PC-9 (cell line): ENCODE results near the gene DPYSL3. TPM values are rescaled to one million over a fixed set of nuclear protein-coding genes. Genes with fewer than 3 reads are reported as not detected.

ENCODE experiments used
- BruUV-seq: library from RNA; stranded (reverse); fragments of 400-500 nt; replicated peaks from 2 replicates; lab custom pipeline; 2021; lab: Mats Ljungman, UMichigan
- CTCF ChIA-PET: fragments of 300-600 bp; sonication (Branson Sonifier 250); formaldehyde crosslinking; loops from one replicate; lab custom pipeline; 2022; ENCODE audit warnings: antibody characterized with exemption; lab: Charles Lee
- POLR2A ChIA-PET: fragments of 300-600 bp; sonication (Branson Sonifier 250); formaldehyde crosslinking; loops from one replicate; lab custom pipeline; 2022; ENCODE audit warnings: antibody characterized with exemption; ENCODE audit not compliant: unreplicated experiment; lab: Charles Lee
- DNase-seq, 2 experiments: peaks; one replicate each; pipeline versions ENCODE4 v3.0.0 to v3.0.0-alpha.2; 2015 to 2022; ENCODE audit warnings: mixed read lengths in 1 of 2
- H2AFZ ChIP-seq: fragments of 200-600 bp; sonication (generic); 2 replicates; pipeline ENCODE4 v1.8.1; 2017; ENCODE audit warnings: antibody characterized with exemption
- H3F3A ChIP-seq: fragments of 200-600 bp; sonication (generic); 2 replicates; pipeline ENCODE4 v1.8.1; 2017; ENCODE audit warnings: antibody characterized with exemption, mild to moderate bottlenecking, low read depth; ENCODE audit not compliant: insufficient read depth
- H3K27ac ChIP-seq: fragments of 200-600 bp; sonication (generic); 2 replicates; pipeline ENCODE4 v1.6.1; 2016; ENCODE audit warnings: mixed run types
- H3K27me3 ChIP-seq: fragments of 200-600 bp; sonication (generic); 2 replicates; pipeline ENCODE4 v1.6.1; 2016; ENCODE audit warnings: low read depth, mixed run types; ENCODE audit not compliant: insufficient read depth
- H3K36me3 ChIP-seq: fragments of 200-600 bp; sonication (generic); 2 replicates; pipeline ENCODE4 v1.6.1; 2016; ENCODE audit warnings: low read depth, mixed run types
- H3K4me1 ChIP-seq: fragments of 200-600 bp; sonication (generic); replicated peaks from 2 replicates; pipeline ENCODE4 v1.6.1; 2016; ENCODE audit warnings: mixed run types; ENCODE audit not compliant: insufficient read depth
- H3K4me2 ChIP-seq: fragments of 200-600 bp; sonication (generic); 2 replicates; pipeline ENCODE4 v1.6.1; 2017; ENCODE audit warnings: mixed run types
- H3K4me3 ChIP-seq: fragments of 200-600 bp; sonication (generic); 2 replicates; pipeline ENCODE4 v1.6.1; 2016; ENCODE audit warnings: mixed run types
- H3K79me2 ChIP-seq: fragments of 200-600 bp; sonication (generic); 2 replicates; pipeline ENCODE4 v1.6.1; 2017; ENCODE audit warnings: low read depth, mixed run types
- H3K9me2 ChIP-seq: fragments of 200-600 bp; sonication (generic); 2 replicates; pipeline ENCODE4 v1.8.1; 2017; ENCODE audit warnings: mild to moderate bottlenecking; ENCODE audit not compliant: insufficient read depth
- H3K9me3 ChIP-seq: fragments of 200-600 bp; sonication (generic); 2 replicates; pipeline ENCODE4 v1.8.1; 2016; ENCODE audit warnings: low read depth; ENCODE audit not compliant: insufficient read depth
- H4K20me1 ChIP-seq: fragments of 200-600 bp; sonication (generic); 2 replicates; pipeline ENCODE4 v1.8.1; 2017; ENCODE audit not compliant: insufficient read depth
- CTCF ChIP-seq: fragments of 200-600 bp; sonication (generic); conservative IDR thresholded peaks from 2 replicates; pipeline ENCODE4 v1.6.1; 2017; ENCODE audit warnings: mixed run types, antibody characterized with exemption, mild to moderate bottlenecking, moderate library complexity
- EZH2 ChIP-seq: fragments of 200-600 bp; sonication (generic); IDR thresholded peaks from 2 replicates; pipeline ENCODE4 v1.8.0; 2017; ENCODE audit warnings: antibody characterized with exemption, low read depth
- intact Hi-C: fragments of 100-400 bp; cut with micrococcal nuclease; formaldehyde crosslinking; loops from one replicate; pipeline ENCODE4 v1.10.0; 2022; ENCODE audit not compliant: unreplicated experiment
- total RNA-seq: library from RNA; stranded (reverse); gene quantifications from 2 replicates; pipeline ENCODE4 v1.2.3, GENCODE V29; 2021

DPYSL3 gene
- total RNA-seq, 1 experiment from 2014 or later = 1.3 TPM

- Histone ChIP-seq H3K36me3 (no peaks in the 10 kb centered on the region), H3K79me2 (no peaks in the 10 kb centered on the region), H3K27me3 (0 out of 2 replicates have a peak, but pooled peaks cover 2% of the 10 kb centered on the region), H3K4me1 (no peaks in the 10 kb centered on the region), H3K4me2 (no peak overlapping the region), H2AFZ (no peak overlapping the region), H3K4me3 (no peak overlapping the region), H3K9me2 (no peaks in the 10 kb centered on the region), H3F3A (no peaks in the 10 kb centered on the region), H3K27ac (no peak overlapping the region), H3K9me3 (no peaks in the 10 kb centered on the region), H4K20me1 (0 out of 2 replicates have a peak, but pooled peaks cover 3% of the 10 kb centered on the region)
- CTCF ChIA-PET = no interaction called here
- DNase-seq = no peak
- BruUV-seq = no TSS peak
- TF ChIP-seq EZH2 (no peak), CTCF (no peak)
- intact Hi-C loops = no loop called here
- POLR2A ChIA-PET = no interaction called here
These were observed 128.3 kb downstream of the DPYSL3 start for GRCh38 chr5:147381555-147381954.

GRCh38 chr5:147377682-147378081 lies 132.2 kb downstream of the DPYSL3 start:
- intact Hi-C loops = no loop called here
- Histone ChIP-seq H3K36me3 (no peaks in the 10 kb centered on the region), H3F3A (no peaks in the 10 kb centered on the region), H3K4me3 (no peak overlapping the region), H2AFZ (no peak overlapping the region), H4K20me1 (0 out of 2 replicates have a peak, but pooled peaks cover 3% of the 10 kb centered on the region), H3K9me3 (no peaks in the 10 kb centered on the region), H3K4me1 (no peaks in the 10 kb centered on the region), H3K9me2 (no peaks in the 10 kb centered on the region), H3K4me2 (no peak overlapping the region), H3K79me2 (no peaks in the 10 kb centered on the region), H3K27ac (no peak overlapping the region), H3K27me3 (peaks cover 2% of the 10 kb centered on the region; the same call in 1 of the 2 replicates)
- TF ChIP-seq EZH2 (no peak), CTCF (no peak)
- ChIA-PET POLR2A (no interaction called here), CTCF (no interaction called here)
- DNase-seq = no peak
- BruUV-seq = no TSS peak

GRCh38 chr5:147375151-147375550 lies 134.7 kb downstream of the DPYSL3 start:
- TF ChIP-seq EZH2 (no peak), CTCF (no peak)
- Histone ChIP-seq H3K36me3 (no peaks in the 10 kb centered on the region), H3K27ac (no peak overlapping the region), H3K4me3 (no peak overlapping the region), H3F3A (no peaks in the 10 kb centered on the region), H3K27me3 (peaks cover 2% of the 10 kb centered on the region; the same call in 1 of the 2 replicates), H3K4me2 (no peak overlapping the region), H4K20me1 (no peaks in the 10 kb centered on the region), H3K79me2 (no peaks in the 10 kb centered on the region), H2AFZ (no peak overlapping the region), H3K4me1 (no peaks in the 10 kb centered on the region), H3K9me2 (no peaks in the 10 kb centered on the region), H3K9me3 (no peaks in the 10 kb centered on the region; the same call in 1 of the 2 replicates)
- intact Hi-C loops = no loop called here
- ChIA-PET POLR2A (no interaction called here), CTCF (no interaction called here)
- DNase-seq = no peak
- no TSS peak for BruUV-seq
